ENCODE results near the gene PIEZO2.

Gene PIEZO2

GRCh38 chr18:11064106-11064505 lies 85.3 kb downstream of the PIEZO2 start:
- no peak for DNase-seq

GRCh38 chr18:11055721-11056120 lies 93.6 kb downstream of the PIEZO2 start:
- DNase-seq = no peak

- no peak for DNase-seq
Observed at GRCh38 chr18:11054497-11054896, 94.9 kb downstream of the PIEZO2 start.

DNA sequence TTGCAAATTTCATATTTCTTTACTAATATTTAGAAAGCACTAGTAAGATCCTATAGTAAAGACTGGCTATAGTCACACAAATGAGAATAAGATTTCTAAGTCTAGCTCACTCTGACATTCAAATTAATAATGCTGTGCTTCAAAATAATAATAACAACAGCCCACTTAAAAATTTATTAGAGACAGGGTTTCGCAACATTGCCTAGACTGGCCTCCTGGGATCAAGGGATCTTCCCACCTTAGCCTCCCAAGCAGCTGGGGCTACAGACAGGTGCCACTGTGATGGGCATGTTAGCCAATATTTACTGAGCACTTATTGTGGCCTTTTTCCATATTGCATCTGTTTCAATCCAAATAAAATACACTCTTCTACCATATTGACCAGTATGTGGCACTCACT lies 96.1 kb downstream of the PIEZO2 start:
- DNase-seq = no peak

DNA sequence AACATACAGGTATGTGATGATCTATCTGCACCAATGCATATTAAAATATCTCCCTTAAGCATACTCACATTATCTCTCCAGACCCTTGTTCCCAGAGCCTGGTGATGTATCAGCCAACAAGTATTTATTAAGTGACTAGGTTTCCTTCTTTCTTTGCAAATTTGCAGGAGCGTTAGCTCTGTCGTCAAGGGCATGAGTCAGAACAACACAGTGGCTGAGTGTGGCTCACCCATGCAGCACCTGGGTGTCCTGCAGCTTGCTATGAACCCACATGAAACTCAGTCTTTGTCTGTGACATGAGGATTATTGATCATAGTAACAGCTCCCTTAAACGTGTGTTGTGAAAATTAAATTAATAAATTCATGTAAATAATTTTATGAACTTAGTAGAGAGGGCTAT lies 96.6 kb downstream of the PIEZO2 start:
- no peak for DNase-seq

- DNase-seq = no peak
Observed at GRCh38 chr18:11051462-11051861, 97.9 kb downstream of the PIEZO2 start.

- no peak for DNase-seq
Observed at GRCh38 chr18:11050966-11051365, 98.4 kb downstream of the PIEZO2 start.

GRCh38 chr18:11047817-11048216 lies 101.6 kb downstream of the PIEZO2 start:
- DNase-seq = no peak

- DNase-seq = peak; percentile 56
Observed at GRCh38 chr18:11047156-11047555, 102.2 kb downstream of the PIEZO2 start.

GRCh38 chr18:11046140-11046539 lies 103.2 kb downstream of the PIEZO2 start:
- no peak for DNase-seq

- DNase-seq = no peak
Observed at GRCh38 chr18:11043694-11044093, 105.7 kb downstream of the PIEZO2 start.

- DNase-seq = no peak
Observed at GRCh38 chr18:11042247-11042646, 107.1 kb downstream of the PIEZO2 start.

GRCh38 chr18:11040823-11041656 lies 108.3 kb downstream of the PIEZO2 start:
- DNase-seq = peak; percentile 32

- DNase-seq = no peak
Observed at GRCh38 chr18:11040359-11040758, 109.0 kb downstream of the PIEZO2 start.

DNA sequence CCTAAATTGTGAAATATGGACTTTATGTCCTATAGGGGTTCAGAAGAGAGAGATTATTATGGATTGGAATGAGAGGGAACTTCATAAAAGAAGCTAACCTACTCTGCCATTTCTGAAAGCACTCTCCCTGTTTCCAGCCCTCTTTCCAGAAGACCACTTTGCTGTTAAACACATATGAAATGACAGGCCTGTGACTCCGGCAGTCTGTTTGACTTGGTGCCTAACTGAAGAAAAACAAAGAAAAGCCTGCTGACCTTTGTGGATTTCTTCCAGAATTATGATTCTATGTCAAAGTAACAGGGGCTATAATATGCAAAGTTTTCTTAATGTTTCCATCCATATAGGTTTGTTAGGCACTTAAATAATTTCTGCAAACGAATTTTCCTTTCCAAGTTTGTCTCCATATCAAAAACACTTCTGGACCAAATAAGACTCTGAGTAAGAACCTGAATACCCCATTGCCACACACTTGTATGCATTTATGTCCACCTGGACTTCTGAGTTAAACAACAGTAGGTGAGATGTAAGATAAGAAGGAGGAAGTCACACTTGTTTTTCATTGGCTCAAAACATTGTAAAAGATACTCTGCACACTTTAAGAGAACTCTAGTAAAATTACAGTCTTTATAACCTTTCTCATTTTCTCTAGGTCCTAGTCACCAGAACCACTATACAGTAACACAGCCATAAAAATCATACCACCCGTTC lies 111.7 kb downstream of the PIEZO2 start:
- no peak for DNase-seq

GRCh38 chr18:11035814-11036495 lies 113.4 kb downstream of the PIEZO2 start:
- no peak for DNase-seq

DNA sequence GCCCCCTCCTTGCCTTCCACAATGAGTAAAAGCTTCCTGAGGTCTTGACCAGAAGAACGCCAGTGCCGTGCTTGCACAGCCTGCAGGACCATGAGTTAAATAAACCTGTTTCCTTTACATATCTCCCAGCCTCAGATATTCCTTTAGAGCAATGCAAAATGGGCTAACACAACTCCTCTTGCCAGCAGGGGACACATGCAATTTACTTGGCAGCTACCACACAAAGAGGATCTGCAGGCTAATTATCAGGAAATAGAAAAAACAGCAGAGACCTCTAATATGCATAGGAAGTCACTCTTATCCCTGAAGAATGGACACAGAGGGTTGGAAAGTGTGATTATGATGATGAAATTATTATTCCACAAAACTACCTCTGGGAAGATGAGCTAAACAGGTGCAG lies 114.0 kb downstream of the PIEZO2 start:
- no peak for DNase-seq

DNA sequence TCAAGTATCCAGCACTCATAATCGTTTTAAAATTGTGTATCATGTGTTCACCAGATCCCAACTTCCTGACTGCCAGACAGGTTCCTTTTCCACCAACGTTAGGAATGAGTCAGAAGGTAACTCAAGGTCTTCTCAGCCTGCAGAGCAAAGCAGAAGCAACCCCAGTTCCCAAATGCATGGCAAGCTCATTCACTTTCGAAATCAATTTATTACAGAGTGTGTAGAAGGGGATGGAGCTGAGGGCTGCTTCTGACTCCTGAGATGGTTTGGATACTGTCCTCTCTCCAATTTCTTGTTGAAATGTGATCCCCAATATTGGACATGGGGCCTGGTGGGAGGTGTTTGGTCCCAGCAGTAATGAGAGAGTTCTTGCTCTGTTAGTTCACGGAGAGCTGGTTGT lies 114.5 kb downstream of the PIEZO2 start:
- peak; percentile 44 for DNase-seq

- DNase-seq = no peak
Observed at GRCh38 chr18:11033503-11033902, 115.9 kb downstream of the PIEZO2 start.

DNA sequence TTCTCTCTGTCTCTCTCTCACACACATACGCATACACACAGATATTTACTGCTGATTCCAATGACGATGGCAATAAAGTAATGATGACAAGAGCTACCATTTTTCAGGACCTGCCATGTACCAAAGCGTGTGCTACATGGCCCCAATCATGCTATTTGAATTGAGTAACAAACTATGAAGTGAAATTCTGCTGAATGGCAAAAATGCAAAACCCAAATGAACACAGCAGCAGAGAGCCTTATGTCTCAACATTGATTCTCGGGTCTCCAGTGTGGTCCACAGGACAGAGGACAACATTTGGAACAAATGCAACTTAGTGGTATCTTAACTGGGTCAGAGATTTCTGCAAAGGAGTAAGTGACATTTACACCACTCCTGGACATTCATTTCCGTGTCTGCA lies 117.4 kb downstream of the PIEZO2 start:
- DNase-seq = no peak

- no peak for DNase-seq
Observed at GRCh38 chr18:11029021-11029420, 120.3 kb downstream of the PIEZO2 start.

GRCh38 chr18:11027862-11028261 lies 121.5 kb downstream of the PIEZO2 start:
- DNase-seq = no peak

DNA sequence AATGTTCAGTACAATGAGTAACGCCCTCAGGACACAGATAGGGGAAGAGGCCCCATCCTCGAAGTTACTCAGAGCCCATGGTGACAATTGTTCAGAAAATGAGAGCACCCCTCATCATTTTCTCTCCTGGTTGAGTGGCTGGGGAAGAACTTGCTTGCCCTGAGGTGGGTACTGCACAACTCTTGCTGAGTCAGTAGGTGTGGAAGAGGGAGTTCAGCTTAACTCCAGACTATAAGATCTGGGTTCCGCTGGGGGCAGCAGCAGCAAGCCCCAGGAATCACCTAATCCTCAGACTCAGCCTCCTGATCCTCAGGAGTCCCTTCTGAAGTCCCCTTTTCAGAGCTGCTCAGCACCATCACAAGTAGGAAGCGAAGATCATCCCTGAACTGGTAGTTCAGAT lies 123.7 kb downstream of the PIEZO2 start:
- DNase-seq = no peak

All from NCI-H226 (cell line).